Neutrophil (primary cell): ENCODE measurements around the gene MRPS12.

ENCODE experiments used
- H3K27ac ChIP-seq: fragments of 200-600 bp; sonication (generic); 2 replicates; pipeline ENCODE4 v1.5.1; 2016; ENCODE audit warnings: mild to moderate bottlenecking, moderate library complexity
- H3K27me3 ChIP-seq: fragments of 200-600 bp; sonication (generic); 2 replicates; pipeline ENCODE4 v1.6.0; 2016; ENCODE audit warnings: mild to moderate bottlenecking
- H3K36me3 ChIP-seq: fragments of 200-600 bp; sonication (generic); 2 replicates; pipeline ENCODE4 v1.5.1; 2017
- H3K4me1 ChIP-seq, 2 experiments: fragments of 200-600 bp in 1 of 2; sonication (generic) in 1 of 2; 1 replicate in 1 of 2; 2 replicates in 1 of 2; pipeline versions ENCODE4 v1.5.1 to v1.6.1; 2013 to 2016; ENCODE audit warnings: low read depth in 1 of 2, low read length in 1 of 2, mild to moderate bottlenecking in 1 of 2, moderate library complexity in 1 of 2; ENCODE audit not compliant: control insufficient read depth in 1 of 2, insufficient read depth in 1 of 2
- H3K4me3 ChIP-seq, 2 experiments: fragments of 200-600 bp in 1 of 2; sonication (generic) in 1 of 2; 1 replicate in 1 of 2; 2 replicates in 1 of 2; pipeline ENCODE4 v1.5.1; 2013 to 2016; ENCODE audit warnings: low read depth in 1 of 2, low read length in 1 of 2, mild to moderate bottlenecking in 1 of 2, moderate library complexity in 1 of 2
- H3K9me3 ChIP-seq: fragments of 200-600 bp; sonication (generic); 2 replicates; pipeline ENCODE4 v1.5.1; 2016
- CTCF ChIP-seq: fragments of 200-600 bp; sonication (generic); IDR thresholded peaks from 2 replicates; pipeline ENCODE4 v1.5.1; 2016; ENCODE audit warnings: antibody characterized with exemption

MRPS12 gene

GRCh38 chr19:38917921-38918491 is 12.7 kb upstream of the MRPS12 start:
- H3K27me3 ChIP-seq: no peaks in the 10 kb centered on the region
- H3K4me1 ChIP-seq: no peaks in the 10 kb centered on the region
- TF ChIP-seq CTCF: no peak
- H3K4me3 ChIP-seq: no peak overlapping the region
- H3K9me3 ChIP-seq: no peaks in the 10 kb centered on the region
- H3K36me3 ChIP-seq: no peaks in the 10 kb centered on the region
- H3K27ac ChIP-seq: no peak overlapping the region

- Histone ChIP-seq H3K27me3 (no peaks in the 10 kb centered on the region), H3K9me3 (no peaks in the 10 kb centered on the region), H3K4me1 (no peaks in the 10 kb centered on the region), H3K4me3 (no peak overlapping the region), H3K36me3 (no peaks in the 10 kb centered on the region), H3K27ac (no peak overlapping the region)
- TF ChIP-seq CTCF: no peak
Observed at GRCh38 chr19:38918526-38918925, 12.2 kb upstream of the MRPS12 start.

- no peaks in the 10 kb centered on the region for H3K4me1 ChIP-seq
- TF ChIP-seq CTCF: no peak
- no peak overlapping the region for H3K27ac ChIP-seq
- no peaks in the 10 kb centered on the region for H3K27me3 ChIP-seq
- no peaks in the 10 kb centered on the region for H3K9me3 ChIP-seq
- no peak overlapping the region for H3K4me3 ChIP-seq
- no peaks in the 10 kb centered on the region for H3K36me3 ChIP-seq
Observed at GRCh38 chr19:38919837-38920601, 10.7 kb upstream of the MRPS12 start.

- H3K4me1 ChIP-seq: no peaks in the 10 kb centered on the region
- no peaks in the 10 kb centered on the region for H3K27me3 ChIP-seq
- H3K4me3 ChIP-seq: no peak overlapping the region
- no peaks in the 10 kb centered on the region for H3K9me3 ChIP-seq
- H3K27ac ChIP-seq: no peak overlapping the region
- no peaks in the 10 kb centered on the region for H3K36me3 ChIP-seq
- no peak for TF ChIP-seq CTCF
Observed at GRCh38 chr19:38920602-38921419, 9.9 kb upstream of the MRPS12 start.

GRCh38 chr19:38921420-38922274 is 9.1 kb upstream of the MRPS12 start:
- TF ChIP-seq CTCF: no peak
- H3K4me1 ChIP-seq: no peaks in the 10 kb centered on the region
- H3K4me3 ChIP-seq: no peak overlapping the region
- no peaks in the 10 kb centered on the region for H3K27me3 ChIP-seq
- no peaks in the 10 kb centered on the region for H3K9me3 ChIP-seq
- H3K27ac ChIP-seq: no peak overlapping the region
- no peaks in the 10 kb centered on the region for H3K36me3 ChIP-seq
